ENCODE measurements around the gene CLPTM1L.
"Not testable (repeated sequence)": the region's sequence is repeated elsewhere in the genome, so short reads cannot be mapped to it uniquely, and the experiment has no call there.

The CLPTM1L gene

GRCh38 chr5:1359031-1359645 lies 14.2 kb upstream of the CLPTM1L start:
- no peak for DNase-seq

GRCh38 chr5:1358726-1359025 lies 13.8 kb upstream of the CLPTM1L start:
- no peak for DNase-seq

GRCh38 chr5:1357946-1358725 lies 13.2 kb upstream of the CLPTM1L start:
- DNase-seq = no peak

GRCh38 chr5:1356873-1357787 lies 12.2 kb upstream of the CLPTM1L start:
- no peak for DNase-seq

GRCh38 chr5:1354576-1354975 lies 9.7 kb upstream of the CLPTM1L start:
- no peak for DNase-seq

- no peak for DNase-seq
Measured at GRCh38 chr5:1352231-1353219, 7.6 kb upstream of the CLPTM1L start.

GRCh38 chr5:1351156-1351555 lies 6.3 kb upstream of the CLPTM1L start:
- DNase-seq = no peak

- no peak for DNase-seq
Measured at GRCh38 chr5:1349246-1349645, 4.3 kb upstream of the CLPTM1L start.

- DNase-seq = no peak
Measured at GRCh38 chr5:1348986-1349245, 4.0 kb upstream of the CLPTM1L start.

- DNase-seq = no peak
Measured at GRCh38 chr5:1347571-1347970, 2.7 kb upstream of the CLPTM1L start.

GRCh38 chr5:1346627-1347440 lies 1.9 kb upstream of the CLPTM1L start:
- no peak for DNase-seq

GRCh38 chr5:1345876-1346626 lies 1.2 kb upstream of the CLPTM1L start:
- no peak for DNase-seq

- no peak for DNase-seq
Measured at GRCh38 chr5:1343931-1344901, 683 bp downstream of the CLPTM1L start.

GRCh38 chr5:1343315-1343751 lies 1.6 kb downstream of the CLPTM1L start:
- DNase-seq = no peak

GRCh38 chr5:1342711-1343110 lies 2.2 kb downstream of the CLPTM1L start:
- not testable (repeated sequence) for DNase-seq

- no peak for DNase-seq
Measured at GRCh38 chr5:1342268-1342667, 2.6 kb downstream of the CLPTM1L start.

- DNase-seq = no peak
Measured at GRCh38 chr5:1341863-1342262, 3.0 kb downstream of the CLPTM1L start.

- DNase-seq = not testable (repeated sequence)
Measured at GRCh38 chr5:1339818-1340210, 5.1 kb downstream of the CLPTM1L start.

- not testable (repeated sequence) for DNase-seq
Measured at GRCh38 chr5:1339139-1339817, 5.6 kb downstream of the CLPTM1L start.
